Endothelial cell of umbilical vein (primary cell): ENCODE data around the gene NAA11.

Source experiments
- EZH2 ChIP-seq: IDR thresholded peaks from 2 replicates; pipeline ENCODE4 v1.6.1; 2012; ENCODE audit warnings: borderline replicate concordance, low read depth, mild to moderate bottlenecking, moderate library complexity, low read length, inconsistent platforms; ENCODE audit not compliant: severe bottlenecking
- JUN ChIP-seq: IDR thresholded peaks from 2 replicates; pipeline ENCODE4 v1.6.1; 2011; ENCODE audit warnings: borderline replicate concordance, low read depth; ENCODE audit not compliant: insufficient read length, insufficient read depth
- POLR2A ChIP-seq: IDR thresholded peaks from 2 replicates; pipeline ENCODE4 v1.6.1; 2012; ENCODE audit warnings: low read depth, mild to moderate bottlenecking, control low read depth, low read length
- TF ChIP-seq, protein P1 (sequence below), 2 donors: IDR thresholded peaks; 1 replicate in 1 of 2; 2 replicates in 1 of 2; pipeline ENCODE4 v1.5.1; 2011; ENCODE audit warnings: low read length in 2 of 2, mild to moderate bottlenecking in 2 of 2, moderate library complexity in 2 of 2, control low read depth in 1 of 2, inconsistent platforms in 1 of 2, low read depth in 1 of 2; ENCODE audit not compliant: insufficient read depth in 1 of 2; ENCODE audit errors: extremely low read depth in 1 of 2

DNA sequence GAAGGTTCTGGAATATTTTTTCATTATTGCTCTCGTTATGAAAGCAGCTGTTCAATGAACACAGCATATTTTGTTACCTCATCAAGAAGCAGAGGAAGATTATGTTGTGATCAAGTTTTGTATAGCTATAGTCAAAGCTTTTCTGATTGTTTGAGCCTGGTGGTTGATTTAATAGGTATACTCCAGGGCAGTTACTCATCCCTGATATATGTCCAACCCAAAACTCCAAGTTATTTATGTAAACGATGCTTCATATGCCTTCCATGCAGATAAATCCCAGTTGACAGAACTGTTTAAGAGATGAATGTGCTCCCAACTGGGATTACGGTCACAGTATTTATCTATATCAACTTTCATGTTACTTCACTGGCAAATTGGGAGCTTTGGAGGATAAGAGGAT is 19.1 kb downstream of the NAA11 start:
- no peak for TF ChIP-seq POLR2A
- TF ChIP-seq, protein P1, sequence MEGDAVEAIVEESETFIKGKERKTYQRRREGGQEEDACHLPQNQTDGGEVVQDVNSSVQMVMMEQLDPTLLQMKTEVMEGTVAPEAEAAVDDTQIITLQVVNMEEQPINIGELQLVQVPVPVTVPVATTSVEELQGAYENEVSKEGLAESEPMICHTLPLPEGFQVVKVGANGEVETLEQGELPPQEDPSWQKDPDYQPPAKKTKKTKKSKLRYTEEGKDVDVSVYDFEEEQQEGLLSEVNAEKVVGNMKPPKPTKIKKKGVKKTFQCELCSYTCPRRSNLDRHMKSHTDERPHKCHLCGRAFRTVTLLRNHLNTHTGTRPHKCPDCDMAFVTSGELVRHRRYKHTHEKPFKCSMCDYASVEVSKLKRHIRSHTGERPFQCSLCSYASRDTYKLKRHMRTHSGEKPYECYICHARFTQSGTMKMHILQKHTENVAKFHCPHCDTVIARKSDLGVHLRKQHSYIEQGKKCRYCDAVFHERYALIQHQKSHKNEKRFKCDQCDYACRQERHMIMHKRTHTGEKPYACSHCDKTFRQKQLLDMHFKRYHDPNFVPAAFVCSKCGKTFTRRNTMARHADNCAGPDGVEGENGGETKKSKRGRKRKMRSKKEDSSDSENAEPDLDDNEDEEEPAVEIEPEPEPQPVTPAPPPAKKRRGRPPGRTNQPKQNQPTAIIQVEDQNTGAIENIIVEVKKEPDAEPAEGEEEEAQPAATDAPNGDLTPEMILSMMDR (IDR thresholded peaks at IDR 0.05; ENCODE audit: extremely low read depth in 1 of 2, insufficient read depth in 1 of 2, low read depth in 1 of 2, low read length in 2 of 2) = no peak
- no peak for TF ChIP-seq EZH2
- TF ChIP-seq JUN = no peak
